Mesenteric fat pad (tissue), 1 donor: ENCODE data around the gene CHID1. TPM values are rescaled to one million over a fixed set of nuclear protein-coding genes. Genes with fewer than 3 reads are reported as not detected.

Source experiments
- DNase-seq: peaks from one replicate; pipeline ENCODE4 v3.0.0-alpha.2; 2020; ENCODE audit warnings: low spot score
- total RNA-seq: library from RNA; stranded (reverse); fragmentation: NEBNext Ultra II Directional; extraction: Animal tissue kit (Norgen Biotek cat#: 25700); gene quantifications from one replicate; pipeline ENCODE4 v1.2.1, GENCODE V29; 2021
- donor health status: DM: yes; HTN: yes; CAD: no.

The CHID1 gene
- total RNA-seq, 1 donor from 2014 or later: 72.1 TPM

DNA sequence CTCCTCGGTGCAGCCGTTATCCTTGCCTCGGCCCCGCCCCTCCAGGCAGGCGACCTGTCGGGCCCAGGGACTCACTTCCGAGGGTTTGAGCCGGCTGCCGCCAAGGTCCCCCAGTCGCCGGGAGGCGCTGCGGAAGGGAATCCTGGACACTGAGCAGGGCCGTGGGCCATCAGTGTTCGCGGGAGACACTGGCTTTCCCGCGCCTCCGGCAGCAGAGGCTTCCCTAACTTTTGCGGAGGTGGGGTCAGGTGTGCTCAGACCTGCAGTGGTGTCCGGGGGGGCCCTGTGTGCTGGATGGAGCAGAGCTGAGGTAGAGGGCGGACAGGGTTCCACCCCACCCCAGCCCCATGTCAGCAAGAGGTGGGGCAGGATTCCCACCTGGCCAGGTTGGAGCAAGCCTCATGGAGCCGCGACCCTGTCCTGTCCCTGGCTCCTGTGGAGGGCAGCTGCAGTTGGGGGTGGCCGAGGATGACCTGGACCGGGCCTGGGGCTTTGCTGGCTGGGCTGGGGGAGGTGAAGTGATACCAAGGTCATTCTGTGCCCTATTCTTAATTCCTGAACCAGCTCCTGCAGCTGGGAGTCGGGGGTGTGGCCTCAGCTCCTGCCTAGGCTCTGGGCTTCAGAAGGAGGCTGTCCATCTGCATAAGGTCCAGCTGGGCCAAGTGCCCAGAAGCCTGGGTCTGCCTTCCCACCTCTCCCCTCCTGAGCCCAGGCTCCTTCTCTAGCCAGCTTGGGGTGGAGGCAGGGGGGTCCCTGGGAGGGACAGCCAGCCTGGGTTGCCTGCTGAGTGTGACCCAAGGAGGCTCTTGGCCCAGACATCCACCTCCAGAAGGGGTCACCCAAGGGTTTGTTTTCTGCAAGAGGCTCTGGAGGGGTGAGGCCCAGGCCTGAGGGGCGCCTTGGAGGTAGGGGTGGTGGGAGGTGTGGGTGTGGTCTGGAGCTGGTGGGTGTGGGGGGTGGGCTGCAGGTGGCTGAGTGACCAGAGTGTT is 59.5 kb downstream of the CHID1 start:
- DNase-seq: no peak

DNA sequence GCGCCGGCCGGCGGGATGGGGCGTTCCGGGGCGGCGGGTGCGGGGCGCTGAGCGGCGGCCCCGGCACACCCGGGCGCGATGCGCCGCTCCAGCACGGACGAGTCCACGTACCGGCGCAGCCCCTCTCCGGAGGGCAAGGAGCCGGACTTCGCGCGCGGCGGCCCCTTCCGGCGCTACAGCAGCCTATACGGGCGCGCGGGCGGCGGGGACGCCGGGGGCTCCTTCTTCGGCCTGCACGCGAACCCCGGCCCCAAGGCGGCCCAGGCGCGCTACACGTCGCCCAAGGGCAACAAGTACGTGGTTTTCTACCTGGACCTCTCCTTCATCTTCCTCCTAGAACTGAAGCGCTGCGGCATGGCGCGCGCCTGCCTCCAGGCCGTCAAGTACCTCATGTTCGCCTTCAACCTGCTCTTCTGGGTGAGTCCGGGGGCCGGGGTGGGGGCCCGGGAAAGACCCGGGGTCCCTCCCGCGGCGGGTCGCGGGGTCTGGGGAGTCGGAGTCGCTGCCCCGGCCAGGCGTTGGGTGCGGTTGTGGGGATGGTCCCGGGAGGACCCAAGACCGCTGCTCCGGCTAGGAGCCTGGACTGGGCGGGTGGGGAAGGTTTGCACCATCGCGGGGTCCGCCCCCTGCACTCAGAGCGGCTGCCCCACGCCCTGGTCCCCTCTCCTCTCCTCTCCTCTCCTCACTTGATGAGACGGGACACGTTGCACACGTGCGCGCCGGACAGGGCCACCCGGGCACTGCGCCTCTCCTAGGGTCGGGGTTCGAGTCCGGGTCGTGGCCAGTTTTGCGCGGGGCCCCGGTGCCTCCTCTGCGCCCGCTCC is 60.4 kb downstream of the CHID1 start:
- DNase-seq: no peak

DNA sequence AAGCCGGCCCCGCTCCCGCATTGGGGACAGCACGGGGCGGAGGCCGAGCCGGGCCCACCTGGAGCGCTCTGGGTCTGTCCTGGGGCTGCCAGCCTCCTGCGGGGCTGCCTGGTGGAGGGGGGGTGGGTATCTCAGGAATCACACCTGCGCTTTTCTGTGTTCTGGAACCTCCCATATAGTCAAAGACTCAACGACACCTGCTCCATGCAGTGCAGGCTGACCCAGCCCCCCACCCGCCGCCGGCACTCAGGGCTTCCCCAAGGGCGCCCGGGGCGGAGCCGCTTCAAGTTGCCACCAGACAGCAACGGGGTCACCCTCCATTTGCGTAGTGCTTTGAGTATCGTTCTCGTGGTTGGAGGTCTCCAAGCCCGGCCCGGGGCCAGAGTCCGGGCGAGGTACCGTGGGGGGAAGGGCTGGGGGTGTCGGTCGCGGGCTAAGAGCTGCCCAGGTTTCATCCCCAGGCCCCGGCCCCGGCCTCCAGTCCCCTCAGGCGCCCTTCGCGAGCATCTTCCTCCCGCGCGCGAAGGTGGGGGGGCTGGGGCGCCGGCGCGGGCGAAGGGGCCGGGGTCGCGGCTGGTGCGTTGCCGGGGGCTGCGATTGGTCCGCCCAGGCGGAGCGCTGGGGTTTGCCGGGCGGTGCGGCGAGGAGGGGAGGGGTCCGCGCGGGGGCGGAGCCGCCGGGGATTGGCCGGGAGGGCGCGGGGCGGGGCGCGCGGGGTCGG is 61.3 kb downstream of the CHID1 start:
- no peak for DNase-seq

DNA sequence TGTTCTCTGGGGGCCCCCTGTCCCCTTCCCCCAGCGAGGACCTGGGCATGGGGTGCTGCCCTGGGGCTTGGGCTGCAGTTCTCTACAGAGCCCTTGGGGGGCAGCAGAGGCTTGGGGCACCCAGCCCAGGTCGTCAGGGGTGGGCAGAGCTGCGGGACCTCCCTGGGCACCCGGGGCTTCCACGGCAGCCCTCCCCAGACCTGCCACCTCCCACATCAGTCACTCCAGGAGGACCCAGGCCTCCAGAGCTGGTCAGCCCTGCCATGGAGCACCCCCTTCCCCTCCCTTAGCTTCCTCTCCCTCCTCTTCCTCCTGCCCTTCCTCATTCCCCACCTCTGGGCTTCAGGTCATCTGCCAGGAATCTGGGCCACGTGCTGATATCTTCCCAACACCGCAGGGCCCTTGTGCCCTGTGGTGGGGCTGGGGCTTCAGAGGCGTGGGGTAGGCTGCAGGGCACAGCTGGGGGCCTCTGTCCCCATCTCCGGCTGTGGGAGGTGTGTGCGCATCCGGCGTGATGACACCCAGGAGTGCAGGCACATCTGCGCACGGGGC is 62.2 kb downstream of the CHID1 start:
- DNase-seq: no peak

DNA sequence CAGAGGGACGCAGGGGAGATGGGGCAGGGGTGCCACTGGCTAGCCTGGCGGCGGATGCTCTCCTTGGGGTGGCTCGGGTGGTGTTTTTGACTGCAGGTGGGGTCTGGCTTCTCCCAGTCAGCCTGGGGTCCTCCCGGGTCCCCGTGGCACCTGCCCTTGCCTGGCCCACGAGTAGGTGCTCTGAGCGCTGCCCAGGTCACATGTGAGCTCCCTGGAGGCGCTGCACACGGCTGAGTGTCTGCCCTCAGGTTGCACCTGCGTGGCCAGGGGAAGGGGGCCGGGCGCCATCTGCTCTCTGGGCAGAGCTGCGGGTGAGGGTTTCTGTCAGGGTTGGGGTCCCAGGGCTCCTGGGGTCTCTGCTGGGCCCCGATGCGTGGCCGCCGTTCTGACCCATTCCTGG is 62.7 kb downstream of the CHID1 start:
- no peak for DNase-seq

DNA sequence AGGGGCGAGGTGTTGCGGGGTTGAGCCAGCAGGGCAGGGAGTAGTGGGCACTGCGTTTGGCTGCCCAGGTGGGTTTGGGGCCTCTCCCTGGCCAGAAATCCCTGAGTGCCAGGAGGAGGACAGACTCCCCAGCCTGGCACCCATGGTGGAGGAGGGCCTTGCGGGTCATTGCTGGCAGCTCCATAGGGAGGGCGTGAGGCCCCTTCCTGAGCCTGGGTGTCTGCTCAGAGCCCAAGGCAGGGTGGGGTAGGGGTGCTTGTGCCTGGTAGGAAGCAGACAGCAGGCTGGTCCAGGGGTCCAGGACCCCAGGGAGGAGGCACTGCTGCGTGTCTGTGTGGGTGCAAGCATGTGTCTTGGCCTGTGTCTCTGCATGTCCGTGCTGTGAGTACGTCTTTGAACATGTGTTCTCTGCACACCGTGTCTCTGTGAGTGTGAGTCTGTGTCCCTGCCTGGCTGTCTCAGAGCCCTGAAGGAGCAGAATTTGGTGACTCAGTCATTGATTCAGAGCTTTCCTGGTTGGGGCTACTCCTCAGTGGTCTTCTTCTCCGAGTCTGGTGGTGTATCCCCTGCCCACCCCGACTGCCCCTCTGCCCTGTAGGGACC is 64.0 kb downstream of the CHID1 start:
- no peak for DNase-seq

DNA sequence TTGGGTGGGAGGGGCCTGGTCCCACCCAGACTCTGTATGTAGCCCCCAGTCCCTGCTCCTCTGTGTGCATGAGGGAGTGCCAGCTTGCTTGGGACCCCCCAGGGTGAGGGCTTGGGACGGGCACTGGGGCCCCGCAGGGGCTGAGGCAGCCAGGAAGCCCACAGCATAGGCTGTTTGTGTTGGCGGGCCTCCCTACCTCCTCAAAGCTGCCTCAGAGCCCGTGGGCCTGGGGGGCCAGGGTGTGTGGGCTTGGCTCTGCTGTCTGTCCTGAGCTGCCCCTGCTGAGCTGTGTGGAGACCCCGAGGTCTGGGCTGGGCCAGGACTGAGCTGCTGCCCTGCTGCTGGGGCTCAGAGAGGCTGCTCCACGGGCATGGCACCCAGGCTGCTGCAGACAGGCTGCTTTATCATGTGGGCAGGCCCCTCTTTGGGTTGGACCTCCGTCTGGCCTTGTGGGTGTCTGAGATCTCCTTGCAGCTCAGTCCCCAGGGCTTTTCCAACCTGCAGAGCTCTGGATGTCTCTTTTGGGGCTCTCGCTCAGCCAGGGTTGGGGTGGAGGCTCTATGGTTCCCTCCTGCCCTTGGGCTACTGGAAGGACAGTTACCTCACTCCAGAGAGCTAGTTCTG is 64.6 kb downstream of the CHID1 start:
- DNase-seq: no peak

DNA sequence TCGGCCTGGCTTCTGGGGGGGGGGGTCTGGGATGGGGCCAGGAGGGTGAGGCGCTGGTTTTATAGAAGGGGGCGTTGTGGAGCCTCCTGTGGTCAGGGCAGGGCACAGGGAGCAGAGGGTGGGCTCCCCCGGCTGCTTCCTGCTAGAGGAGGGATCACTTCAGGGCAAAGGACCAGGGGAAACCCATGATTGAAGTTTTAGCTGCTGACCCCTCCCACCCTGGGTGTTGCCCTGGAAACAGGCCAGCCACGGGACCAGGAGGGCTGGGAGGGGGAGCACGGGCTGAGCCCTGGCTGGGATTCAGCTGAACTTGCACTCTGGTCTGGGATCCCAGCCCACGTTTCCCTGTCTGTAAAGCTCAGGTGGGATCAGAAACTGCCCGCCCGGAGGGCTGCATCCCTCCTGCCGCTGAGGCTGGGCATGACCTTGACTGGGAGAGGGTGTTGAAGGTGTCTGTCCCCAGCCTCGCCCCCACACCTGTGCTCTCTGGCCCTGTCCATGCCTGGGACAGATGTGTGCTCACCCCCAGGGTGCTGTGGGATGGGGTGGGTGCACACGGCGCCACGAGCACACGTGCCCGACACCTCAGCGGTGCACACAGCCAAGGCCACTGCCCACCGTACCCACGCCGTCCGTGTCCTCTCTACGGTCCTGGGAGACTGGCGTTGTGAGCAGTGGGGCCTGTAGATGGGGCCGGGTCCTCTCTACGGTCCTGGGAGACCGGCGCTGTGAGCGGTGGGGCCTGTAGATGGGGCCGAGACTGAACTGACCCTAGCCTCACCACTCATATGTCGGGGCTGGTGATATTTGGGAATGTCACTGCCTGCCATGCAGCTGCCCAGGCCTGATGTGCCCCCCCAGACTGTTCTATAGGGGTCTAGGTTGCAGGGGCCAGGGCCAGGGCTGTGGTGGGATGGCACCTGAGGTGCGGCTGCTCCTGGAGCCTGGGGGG is 65.6 kb downstream of the CHID1 start:
- peak; percentile 96 for DNase-seq

DNA sequence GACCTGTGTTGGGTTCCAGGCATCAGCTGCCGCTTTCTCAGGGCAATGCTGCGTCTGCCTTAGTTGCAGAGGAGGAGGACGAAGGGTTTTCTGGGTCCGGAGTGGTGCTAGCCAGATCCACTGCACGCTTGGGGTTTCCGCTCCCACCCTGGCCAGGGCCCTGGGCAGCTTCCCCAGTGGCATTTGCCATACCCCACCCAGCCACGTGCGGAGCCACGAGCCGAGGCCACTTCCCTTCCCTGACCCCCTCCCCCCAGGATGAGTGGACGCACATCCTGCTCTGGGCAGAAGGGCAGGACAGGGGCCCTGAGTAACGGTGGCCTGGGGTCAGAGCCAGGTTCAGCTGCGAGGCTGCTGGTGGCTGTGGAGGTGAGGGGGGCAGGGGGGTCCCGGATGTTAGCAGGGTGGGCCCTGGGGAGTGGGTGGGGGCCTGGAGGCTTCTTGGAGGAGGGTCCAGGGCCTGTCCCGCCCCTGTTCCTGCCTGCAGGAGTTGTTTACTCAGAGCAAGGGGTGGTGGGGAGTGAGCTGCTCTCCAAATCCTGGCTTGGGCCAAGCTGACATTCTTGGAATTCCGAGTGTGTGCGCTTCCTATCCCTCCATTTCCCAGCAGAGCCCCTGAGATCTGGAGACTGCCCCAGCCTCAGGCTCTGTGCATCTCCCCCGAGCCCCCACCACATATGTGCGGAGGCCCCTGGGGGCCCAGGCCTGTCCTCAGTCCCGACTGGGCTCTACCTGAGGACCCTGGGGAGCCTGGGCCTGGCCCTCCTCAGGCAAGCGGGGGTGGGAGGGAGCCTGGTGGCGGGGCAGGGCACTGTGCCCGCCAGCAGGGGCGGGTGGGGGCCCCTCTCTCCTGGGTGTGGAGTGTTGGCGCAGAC is 66.6 kb downstream of the CHID1 start:
- DNase-seq: peak; percentile 97

DNA sequence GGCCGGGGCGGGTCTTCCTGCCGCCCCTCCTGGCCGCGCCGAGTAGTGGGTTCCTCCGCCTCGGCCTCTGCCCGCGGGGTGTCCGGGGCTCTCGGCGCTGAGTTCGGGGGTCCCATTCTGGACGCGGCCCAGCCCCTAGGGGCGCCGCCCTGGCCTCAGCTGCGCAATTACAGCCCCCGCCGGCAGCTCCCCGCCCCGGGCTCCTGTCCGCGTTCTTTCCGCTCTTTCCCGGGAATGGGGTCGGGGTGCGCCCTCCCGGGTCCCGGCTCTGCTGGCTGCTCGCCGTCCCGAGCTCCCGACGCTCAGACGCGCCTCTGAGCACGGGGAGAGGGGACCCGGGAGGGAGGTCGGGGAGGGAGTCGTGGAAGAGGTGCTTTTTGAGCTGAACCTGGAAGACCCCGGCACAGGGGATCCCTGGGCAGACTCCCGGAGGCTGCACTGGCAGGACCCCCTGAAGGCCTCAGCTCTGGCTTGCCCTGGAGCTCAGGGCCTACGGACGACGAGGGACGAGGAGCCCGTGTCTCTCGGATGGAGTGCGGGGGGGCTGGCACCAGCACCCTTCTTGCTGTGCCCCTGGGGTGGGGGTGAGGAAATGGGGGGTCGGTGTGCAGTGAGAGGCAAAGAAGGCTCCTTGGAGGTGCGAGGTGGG is 67.4 kb downstream of the CHID1 start:
- no peak for DNase-seq

DNA sequence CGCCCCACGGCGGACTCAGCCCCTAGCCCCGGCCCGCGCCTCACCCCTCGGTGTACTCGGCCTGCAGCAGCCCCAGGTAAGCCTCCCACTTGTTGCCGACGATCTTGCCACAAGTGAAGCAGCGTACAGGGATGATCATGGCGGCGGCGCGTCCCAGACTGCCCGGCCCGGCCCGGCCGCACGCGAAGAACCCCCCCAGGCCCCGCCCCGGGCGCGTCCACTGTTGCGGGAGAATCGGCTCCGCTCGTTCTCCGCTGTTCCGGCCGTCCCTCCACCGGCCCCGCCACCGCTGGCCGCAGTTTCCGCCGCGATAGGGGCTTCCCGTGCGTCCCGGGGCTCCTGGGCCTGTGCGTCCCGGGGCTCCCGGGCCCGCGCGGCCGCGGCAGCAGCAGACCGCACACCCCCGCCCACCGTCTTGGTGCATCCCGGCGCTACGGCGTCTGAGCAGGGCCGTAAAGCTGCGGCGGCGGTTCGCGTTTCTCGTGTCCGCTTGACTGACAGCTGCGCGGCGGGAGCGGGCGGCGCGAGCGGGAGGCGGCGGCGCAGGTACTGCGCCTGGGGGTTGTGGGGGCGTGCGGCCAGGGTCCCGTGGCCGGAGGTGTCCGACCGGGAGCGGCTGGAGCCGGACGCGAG is 68.1 kb downstream of the CHID1 start, which contains the start of the genes POLR2L and TSPAN4:
POLR2L (minus strand) TSS at position 160 of the 633 bp plus-strand sequence; CDS start at position 139, 21 bp downstream.
TSPAN4 (plus strand) TSS at position 483 of the 633 bp plus-strand sequence. CDS start 7,453 bp downstream, outside the sequence.
- peak; percentile 97 for DNase-seq

DNA sequence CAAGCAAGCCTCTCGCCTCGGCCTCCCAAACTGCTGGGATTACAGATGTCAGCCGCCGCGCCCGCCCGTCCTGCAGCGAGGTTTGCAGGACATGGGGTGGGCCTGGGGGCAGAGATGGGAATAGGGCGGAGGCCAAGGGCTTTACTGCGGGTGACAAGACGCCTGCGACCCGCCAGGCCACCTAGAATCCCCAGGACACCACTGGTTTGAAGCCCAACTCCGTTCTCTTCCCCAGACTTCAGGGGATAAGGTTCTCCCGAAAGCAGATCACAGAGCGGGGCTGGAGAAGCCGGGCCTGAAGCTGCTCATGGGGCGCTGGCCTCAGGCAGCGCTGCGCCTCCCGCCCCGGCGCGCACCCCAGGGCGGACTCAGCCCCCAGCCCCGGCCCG is 68.6 kb downstream of the CHID1 start:
- no peak for DNase-seq

DNA sequence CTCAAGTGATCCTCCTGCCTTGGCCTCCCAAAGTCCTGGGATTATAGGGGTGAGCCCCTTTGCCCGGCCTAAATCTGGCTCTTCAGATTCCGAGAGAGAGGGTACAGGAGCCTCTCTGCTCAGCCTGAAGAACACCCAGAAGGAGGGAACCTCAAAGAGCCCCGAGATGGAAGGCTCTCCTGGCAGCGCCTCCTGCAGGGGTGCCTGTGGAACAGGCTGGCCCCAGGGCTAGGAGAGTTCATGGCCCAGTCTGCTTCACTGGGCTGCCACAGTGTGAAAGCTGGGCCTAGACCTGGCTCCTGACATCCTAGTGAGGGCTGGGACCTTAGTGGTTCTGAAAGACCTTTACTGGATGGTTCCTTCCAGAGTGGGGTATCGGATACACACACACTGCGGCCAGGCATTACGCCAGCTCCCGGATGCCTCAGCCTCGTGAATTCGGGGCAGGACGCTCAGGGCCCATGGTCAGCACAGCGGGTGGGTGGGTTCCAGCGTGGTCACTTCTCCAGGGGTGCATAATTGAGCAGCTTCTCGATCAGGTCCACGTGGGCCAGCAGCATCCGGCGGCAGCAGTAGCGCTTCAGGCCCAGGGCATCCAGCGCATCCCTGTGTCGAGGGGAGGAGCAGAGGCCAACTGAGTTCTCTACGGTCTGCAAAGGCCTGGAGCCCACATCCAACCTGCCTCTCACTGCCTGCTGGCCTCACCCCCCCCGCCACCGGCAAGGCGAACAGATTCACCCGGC is 70.6 kb downstream of the CHID1 start:
- DNase-seq: no peak

DNA sequence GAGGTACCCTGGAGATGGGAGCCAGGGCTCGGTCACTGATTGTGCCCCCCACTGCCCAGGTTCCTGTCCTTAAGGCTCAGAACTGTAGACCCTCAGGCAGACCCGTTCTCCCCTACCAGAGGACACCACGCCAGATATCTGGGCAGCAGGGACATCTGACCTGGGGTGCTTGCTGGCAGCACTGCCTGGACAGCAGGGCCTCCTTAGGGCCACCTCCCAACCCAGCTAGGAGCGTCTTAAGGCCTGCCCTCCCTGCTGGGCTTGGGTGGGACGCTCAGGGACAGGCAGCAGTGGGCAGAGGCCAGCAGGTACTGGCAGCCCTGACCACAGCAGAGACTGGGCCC is 71.4 kb downstream of the CHID1 start:
- DNase-seq: no peak

DNA sequence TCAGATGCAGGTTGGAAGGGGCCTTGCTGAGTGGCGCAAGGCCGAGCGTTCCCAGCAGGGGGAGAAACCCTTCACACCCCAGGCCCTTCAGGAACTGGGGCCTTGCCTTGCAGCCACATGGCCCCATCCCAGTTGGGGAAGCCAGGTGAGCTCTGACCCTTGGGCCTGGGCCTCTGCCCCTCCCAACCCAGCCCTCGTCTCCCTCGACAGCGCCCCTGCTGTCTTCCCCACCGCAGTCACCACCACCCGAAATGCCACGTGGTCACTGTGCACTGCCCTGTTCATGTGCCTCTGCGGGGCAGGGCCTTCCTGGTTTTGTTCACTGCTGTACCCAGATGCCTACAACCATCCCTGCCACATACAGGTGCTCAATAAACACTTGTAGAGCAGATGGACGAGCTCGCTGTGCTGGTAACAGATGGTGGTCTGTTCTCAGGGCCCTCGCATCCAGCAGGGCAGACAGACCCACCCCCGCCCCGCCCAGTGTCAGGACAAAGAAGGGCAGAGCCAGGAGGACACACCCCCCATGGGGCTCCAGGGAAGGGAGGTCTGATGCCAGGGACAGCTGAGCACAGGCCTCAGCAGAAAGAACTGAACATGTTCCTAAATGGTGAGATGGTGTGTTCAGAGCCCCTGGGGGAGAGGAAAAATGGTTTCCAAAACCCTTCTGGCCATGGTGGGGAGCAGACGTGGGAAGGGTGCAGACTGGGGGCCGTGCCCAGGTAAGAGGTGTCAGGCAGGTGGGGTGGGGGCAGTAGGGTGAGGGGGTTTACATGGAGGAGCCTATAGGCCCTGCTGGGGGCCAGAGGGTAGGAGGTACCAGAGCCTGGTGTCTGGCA is 72.0 kb downstream of the CHID1 start:
- no peak for DNase-seq
